GM12878 (cell line): ENCODE results near the gene CDC42BPB. TPM values are rescaled to one million over a fixed set of nuclear protein-coding genes. Genes with fewer than 3 reads are reported as not detected.

ENCODE experiments used
- ATAC-seq: fragments of 200-7000 bp; cut with Tn5 transposase; 3 replicates; pipeline ENCODE4 v1.9.1; 2020; ENCODE audit warnings: mild to moderate bottlenecking, moderate library complexity
- BruUV-seq: library from RNA; stranded (reverse); fragments of 400-500 nt; replicated peaks from 2 replicates; lab custom pipeline; 2021; lab: Mats Ljungman, UMichigan
- CTCF ChIA-PET: fragments of 300-600 bp; sonication (Branson Sonifier 250); formaldehyde crosslinking; extraction: SDS; loops from one replicate; lab custom pipeline; 2021; ENCODE audit warnings: inconsistent platforms; lab: Yijun Ruan, JAX
- POLR2A ChIA-PET: fragments of 350-600 bp; formaldehyde crosslinking; extraction: SDS; loops from one replicate; lab custom pipeline; 2021; ENCODE audit warnings: inconsistent platforms; lab: Charles Lee
- RAD21 ChIA-PET: fragments of 300-600 bp; sonication (Branson Sonifier 250); formaldehyde crosslinking; loops from one replicate; lab custom pipeline; 2023; ENCODE audit warnings: antibody characterized with exemption; ENCODE audit not compliant: unreplicated experiment; lab: Charles Lee
- SMC1A ChIA-PET: fragments of 300-600 bp; sonication (Branson Sonifier 250); formaldehyde crosslinking; loops from one replicate; lab custom pipeline; 2023; ENCODE audit not compliant: unreplicated experiment, uncharacterized antibody; lab: Charles Lee
- DNase-seq: peaks from one replicate; pipeline ENCODE4 v3.0.0-alpha.2; 2011; ENCODE audit warnings: low read depth, low spot score
- FAIRE-seq: peaks from 3 replicates; lab custom pipeline; 2011; peaks lifted over from hg19 to GRCh38; lab: Jason Lieb, UNC
- H2AFZ ChIP-seq: 2 replicates; pipeline ENCODE4 v1.6.0; 2011; ENCODE audit warnings: low read depth, low read length, control low read depth; ENCODE audit not compliant: control insufficient read depth
- H3K27ac ChIP-seq: 2 replicates; pipeline ENCODE4 v1.5.1; 2011; ENCODE audit warnings: control low read depth; ENCODE audit not compliant: control insufficient read depth, insufficient read depth
- H3K27me3 ChIP-seq, 2 experiments: replicated peaks in 1 of 2; 2 replicates each; pipeline versions ENCODE4 v1.6.0 to v1.6.1; 2011; ENCODE audit warnings: low read length in 1 of 2; ENCODE audit not compliant: control insufficient read depth in 2 of 2, insufficient read depth in 2 of 2
- H3K36me3 ChIP-seq, 2 experiments: 2 replicates each; pipeline ENCODE4 v1.5.1; 2011; ENCODE audit warnings: low read length in 1 of 2; ENCODE audit not compliant: control insufficient read depth in 2 of 2, insufficient read depth in 2 of 2
- H3K4me1 ChIP-seq: 2 replicates; pipeline ENCODE4 v1.6.1; 2011; ENCODE audit warnings: mild to moderate bottlenecking, low read length, moderate library complexity, mixed read lengths; ENCODE audit not compliant: control insufficient read depth, insufficient read depth
- H3K4me2 ChIP-seq: 2 replicates; pipeline ENCODE4 v1.6.0; 2011; ENCODE audit warnings: control low read depth; ENCODE audit not compliant: control insufficient read depth, insufficient read depth
- H3K4me3 ChIP-seq: fragments of 200-600 bp; sonication (generic); 2 replicates; pipeline ENCODE4 v1.5.1; 2016
- H3K79me2 ChIP-seq: 2 replicates; pipeline ENCODE4 v1.6.0; 2011; ENCODE audit warnings: low read length; ENCODE audit not compliant: control insufficient read depth, insufficient read depth
- H3K9ac ChIP-seq: 2 replicates; pipeline ENCODE4 v1.8.0; 2011; ENCODE audit warnings: low read length, control low read depth, mixed read lengths; ENCODE audit not compliant: control insufficient read depth, insufficient read depth
- H3K9me3 ChIP-seq: replicated peaks from 3 replicates; pipeline ENCODE4 v1.5.1; 2011; ENCODE audit warnings: mild to moderate bottlenecking, low read length; ENCODE audit not compliant: control insufficient read depth, insufficient read depth
- H4K20me1 ChIP-seq: 2 replicates; pipeline ENCODE4 v1.6.0; 2011; ENCODE audit not compliant: control insufficient read depth, insufficient read depth
- E4F1 ChIP-seq: fragments of 450-650 bp; IDR thresholded peaks from 2 replicates; pipeline ENCODE4 v1.6.1; 2018; ENCODE audit warnings: borderline replicate concordance, mild to moderate bottlenecking; ENCODE audit not compliant: partially characterized antibody
- EZH2 ChIP-seq: IDR thresholded peaks from 2 replicates; pipeline ENCODE4 v1.6.1; 2012; ENCODE audit warnings: low read depth, mild to moderate bottlenecking, control low read depth, inconsistent platforms, low read length, borderline replicate concordance; ENCODE audit not compliant: control insufficient read depth
- FOXM1 ChIP-seq: IDR thresholded peaks from 2 replicates; pipeline ENCODE4 v1.6.1; 2012; ENCODE audit warnings: low read depth, mild to moderate bottlenecking, inconsistent platforms, low read length, moderate library complexity
- HDAC2 ChIP-seq: fragments of 200-600 bp; sonication (generic); IDR thresholded peaks from 2 replicates; pipeline ENCODE4 v1.6.1; 2017
- HDGF ChIP-seq: fragments of 450-650 bp; IDR thresholded peaks from 2 replicates; pipeline ENCODE4 v1.6.1; 2016; ENCODE audit warnings: antibody characterized with exemption
- IKZF1 ChIP-seq: fragments of 450-650 bp; conservative IDR thresholded peaks from 2 replicates; pipeline ENCODE4 v1.6.1; 2017; ENCODE audit warnings: antibody characterized with exemption, mild to moderate bottlenecking
- KDM1A ChIP-seq: fragments of 200-600 bp; sonication (generic); IDR thresholded peaks from 2 replicates; pipeline ENCODE4 v1.6.1; 2016; ENCODE audit warnings: borderline replicate concordance
- NR2C2 ChIP-seq: IDR thresholded peaks from 2 replicates; pipeline ENCODE4 v1.6.1; 2011; ENCODE audit warnings: borderline replicate concordance, low read depth; ENCODE audit not compliant: control insufficient read depth, insufficient read length
- PKNOX1 ChIP-seq: fragments of 450-650 bp; IDR thresholded peaks from 2 replicates; pipeline ENCODE4 v1.6.1; 2016; ENCODE audit warnings: mild to moderate bottlenecking
- PRDM15 ChIP-seq: fragments of 450-650 bp; formaldehyde crosslinking; IDR thresholded peaks from 2 replicates; pipeline ENCODE4 v1.4.0; 2020; ENCODE audit warnings: mild to moderate bottlenecking, moderate library complexity
- RFX5 ChIP-seq: IDR thresholded peaks from 2 replicates; pipeline ENCODE4 v1.6.1; 2011; ENCODE audit warnings: low read depth, low read length, improper control_type of control experiment
- SMC3 ChIP-seq: IDR thresholded peaks from 2 replicates; pipeline ENCODE4 v1.6.1; 2011; ENCODE audit warnings: low read length, improper control_type of control experiment, borderline replicate concordance
- SREBF1 ChIP-seq: IDR thresholded peaks from 2 replicates; pipeline ENCODE4 v1.6.1; 2012; ENCODE audit warnings: mild to moderate bottlenecking, low read length
- STAT3 ChIP-seq: IDR thresholded peaks from 2 replicates; pipeline ENCODE4 v1.6.1; 2011; ENCODE audit warnings: low read depth, low read length, improper control_type of control experiment
- TCF7 ChIP-seq: IDR thresholded peaks from 2 replicates; pipeline ENCODE4 v1.6.1; 2014; ENCODE audit warnings: antibody characterized with exemption, borderline replicate concordance
- ZNF207 ChIP-seq: fragments of 450-650 bp; IDR thresholded peaks from 2 replicates; pipeline ENCODE4 v1.6.1; 2014; ENCODE audit warnings: antibody characterized with exemption, mild to moderate bottlenecking, borderline replicate concordance
- ZNF384 ChIP-seq: IDR thresholded peaks from 2 replicates; pipeline ENCODE4 v1.6.1; 2012; ENCODE audit warnings: low read depth, mild to moderate bottlenecking, low read length, improper control_type of control experiment, borderline replicate concordance
- ZZZ3 ChIP-seq: IDR thresholded peaks from 2 replicates; pipeline ENCODE4 v1.6.1; 2011; ENCODE audit warnings: low read depth; ENCODE audit not compliant: control insufficient read depth, insufficient read length
- WGBS: methylation state at CpG from one replicate; pipeline ENCODE4 v1.1.6; 2016; ENCODE audit warnings: low lambda C conversion rate; ENCODE audit not compliant: insufficient replicate concordance, insufficient coverage; ENCODE audit errors: missing lambda C conversion rate; 5-methylcytosine and 5-hydroxymethylcytosine counted together
- in situ Hi-C: fragments of 300-500 bp; cut with MboI; formaldehyde crosslinking; loops from 9 replicates; pipeline ENCODE4 v1.14.3; 2018; ENCODE audit warnings: mixed read lengths
- intact Hi-C: fragments of 100-400 bp; cut with micrococcal nuclease; formaldehyde crosslinking; loops from one replicate; pipeline ENCODE4 v1.14.2; 2022; ENCODE audit not compliant: unreplicated experiment
- polyA plus RNA-seq, 11 experiments: library from polyadenylated mRNA; depleted of rRNA in 4 of 11; unstranded in 6 of 11; stranded (reverse) in 5 of 11; fragments of >200 nt; fragmentation: Nextera tagmentation in 4 of 11; fragmentation: Illumina TruSeq in 1 of 11; extraction: Ambion mirVana in 4 of 11; extraction: Trizol in 1 of 11; gene quantifications; 1 replicate in 1 of 11; 2 replicates in 10 of 11; pipeline versions ENCODE4 v1.2.1 to v1.2.3, GENCODE V29; 2011 to 2016; ENCODE audit warnings: inconsistent platforms in 2 of 11, missing spikeins in 2 of 11, low read depth in 1 of 11
- total RNA-seq, 4 experiments: library from RNA; depleted of rRNA in 3 of 4; stranded (reverse); fragments of >200 nt in 3 of 4; fragmentation: Illumina TruSeq in 1 of 4; extraction: Trizol in 1 of 4; gene quantifications; 2 replicates each; pipeline versions ENCODE4 v1.2.1 to v1.2.3, GENCODE V29; 2013 to 2021

Gene CDC42BPB
- total and polyA plus RNA-seq, 10 of the 15 experiments (the other 5 are each of a cell fraction or from before 2014, with no cell fraction given), result 0.42 to 22.1 (median 13.3) TPM

- H3K9me3 ChIP-seq, result no peaks in the 10 kb centered on the region
- peak; percentile 76 for DNase-seq
- H3K27ac ChIP-seq, result peak overlapping the region; percentile 98
- no peak overlapping the region; the same call in 1 of the 2 replicates for H2AFZ ChIP-seq
- ChIA-PET POLR2A (interaction anchor here (0.5 to 2.3 kb wide), 10 partner anchors 83 to 670 kb away, joined by 3 to 14 read pairs (median 5); partner anchors contain the start of gene EIF5), CTCF (interaction anchor here (0.9 to 3.6 kb wide), 9 partner anchors 14 to 207 kb away, joined by 3 to 25 read pairs (median 10); no protein-coding TSS in a partner anchor), SMC1A (interaction anchor here (0.7 to 3.0 kb wide), 15 partner anchors 14 to 363 kb away, joined by 3 to 23 read pairs (median 4); no protein-coding TSS in a partner anchor), RAD21 (interaction anchor here (0.5 to 3.4 kb wide), 15 partner anchors 13 to 377 kb away, joined by 3 to 26 read pairs (median 4); no protein-coding TSS in a partner anchor)
- peaks cover 34% of the 10 kb centered on the region for H3K79me2 ChIP-seq
- no peaks in the 10 kb centered on the region for H3K27me3 ChIP-seq
- WGBS, result 3% methylated on average over 4 of the region's 4 CpGs
- BruUV-seq, result no TSS peak
- in situ Hi-C loops, result no loop called here
- intact Hi-C loops, result loop anchor here (5.0 kb wide), 1 partner anchor 124 kb away; the partner anchor contains the start of gene TRAF3
- peaks cover 28 to 32% of the 10 kb centered on the region in 2 experiments for H3K36me3 ChIP-seq
- peaks cover 59% of the 10 kb centered on the region for H3K4me1 ChIP-seq
- H4K20me1 ChIP-seq, result no peaks in the 10 kb centered on the region
- peak; percentile 89 for FAIRE-seq
- peak overlapping the region; percentile 43 for H3K4me3 ChIP-seq
- peak overlapping the region; percentile 97 for H3K4me2 ChIP-seq
- ATAC-seq, result peak; percentile 85
- H3K9ac ChIP-seq, result peak overlapping the region; percentile 78
- TF ChIP-seq SREBF1 (no peak), RFX5 (no peak), HDGF (no peak), ZNF384 (no peak), SMC3 (no peak), PKNOX1 (peak; percentile 35; the same call in 1 of the 2 replicates), TCF7 (no peak), FOXM1 (peak; percentile 87), ZNF207 (no peak), IKZF1 (peak; percentile 89), PRDM15 (CRISPR knock-in tag) (no peak), STAT3 (0 out of 2 replicates have a peak, but pooled peaks have one; percentile 50), HDAC2 (no peak), KDM1A (no peak), E4F1 (no peak), NR2C2 (no peak), ZZZ3 (no peak), EZH2 (no peak)
These were observed 155.7 kb downstream of the CDC42BPB start for GRCh38 chr14:102901633-102902032.
